Right cardiac atrium (tissue), 5 donors: Measurements from ENCODE around the gene TMEM271. TPM values are rescaled to one million over a fixed set of nuclear protein-coding genes. Genes with fewer than 3 reads are reported as not detected.

Experiments
- ATAC-seq, 2 donors: fragments of 200-7000 bp; cut with Tn5 transposase; one replicate each; pipeline versions ENCODE4 v1.8.0 to v1.9.1; 2020; ENCODE audit warnings: moderate library complexity in 2 of 2, mild to moderate bottlenecking in 1 of 2
- DNase-seq, 3 donors: peaks; one replicate each; pipeline ENCODE4 v3.0.0-alpha.2; 2020
- H3K27ac ChIP-seq: one replicate; pipeline ENCODE4 v1.5.1; 2013; ENCODE audit warnings: mild to moderate bottlenecking, low read length, control low read depth, moderate library complexity
- H3K27me3 ChIP-seq: one replicate; pipeline ENCODE4 v1.6.1; 2013; ENCODE audit not compliant: control insufficient read depth, insufficient read depth
- H3K4me1 ChIP-seq: one replicate; pipeline ENCODE4 v1.6.1; 2013; ENCODE audit warnings: low read length; ENCODE audit not compliant: control insufficient read depth, insufficient read depth
- H3K4me3 ChIP-seq: one replicate; pipeline ENCODE4 v1.5.1; 2013; ENCODE audit warnings: low read length, control low read depth
- H3K9me3 ChIP-seq: one replicate; pipeline ENCODE4 v1.6.1; 2013; ENCODE audit warnings: low read length; ENCODE audit not compliant: control insufficient read depth
- WGBS: extraction: QIAGEN DNeasy Blood & Tissue Kit; methylation state at CpG from one replicate; pipeline ENCODE4 v1.1.7; 2013; 5-methylcytosine and 5-hydroxymethylcytosine counted together
- intact Hi-C, 4 donors: fragments of 100-400 bp; cut with DNase I; formaldehyde crosslinking; loops; one replicate each; pipeline versions ENCODE4 v1.11.0 to v1.14.0; 2022 to 2023
- polyA plus RNA-seq: library from polyadenylated mRNA; stranded (reverse); fragments of 200-250 nt; gene quantifications from one replicate; pipeline ENCODE4 v1.2.3, GENCODE V29; 2013
- total RNA-seq, 4 donors: library from RNA; stranded (reverse); fragmentation: NEBNext Ultra II Directional; extraction: Animal tissue kit (Norgen Biotek cat#: 25700); gene quantifications; one replicate each; pipeline ENCODE4 v1.2.1, GENCODE V29; 2021
- donor health status: healthy with polysubstance abuse.
- donor health status: DM: no; HTN: yes; CAD: no.
- donor health status: DM: no; HTN: no; CAD: no.
- donor health status: DM: no; HTN: yes; CAD: no; lungs with severe emphysema.
- donor health status: DM: yes; HTN: yes; CAD: no.

TMEM271 gene
- total and polyA plus RNA-seq, 5 donors: not detected

DNA sequence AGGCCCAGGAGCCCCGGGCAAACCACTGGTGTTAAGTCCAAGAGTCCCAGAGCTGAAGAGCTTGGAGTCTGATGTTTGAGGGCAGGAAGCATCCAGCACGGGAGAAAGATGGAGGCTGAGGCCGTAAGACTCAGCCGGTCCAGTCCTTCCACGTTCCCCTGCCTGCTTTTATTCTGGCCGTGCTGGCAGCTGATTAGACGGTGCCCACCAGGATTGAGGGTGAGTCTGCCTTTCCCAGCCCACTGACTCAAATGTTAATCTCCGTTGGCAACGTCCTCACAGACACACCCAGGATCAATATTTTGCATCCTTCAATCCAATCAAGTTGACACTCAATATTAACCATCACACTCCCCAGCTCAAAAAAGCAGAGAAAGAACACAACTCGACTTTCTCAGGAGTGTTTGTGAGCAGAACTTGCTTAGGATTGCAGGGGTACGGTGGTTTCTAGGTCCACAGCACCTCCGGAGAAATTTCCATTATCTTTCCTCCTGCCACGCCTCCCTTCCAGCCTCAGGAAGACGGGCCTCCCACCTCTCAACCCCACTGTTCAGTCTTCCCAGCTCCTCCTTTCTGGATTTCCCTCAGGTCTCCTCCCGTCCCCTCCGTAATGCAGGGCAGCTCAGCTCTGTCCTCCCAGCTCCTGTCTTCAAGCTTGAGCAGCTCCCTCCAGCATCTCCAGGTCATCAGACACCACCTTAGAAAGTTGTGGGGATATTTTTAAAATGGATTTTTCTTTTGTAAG, 13.3 kb upstream of the TMEM271 start:
- intact Hi-C loops: no loop called here
- 82% methylated on average over 16 of the region's 16 CpGs for WGBS

DNA sequence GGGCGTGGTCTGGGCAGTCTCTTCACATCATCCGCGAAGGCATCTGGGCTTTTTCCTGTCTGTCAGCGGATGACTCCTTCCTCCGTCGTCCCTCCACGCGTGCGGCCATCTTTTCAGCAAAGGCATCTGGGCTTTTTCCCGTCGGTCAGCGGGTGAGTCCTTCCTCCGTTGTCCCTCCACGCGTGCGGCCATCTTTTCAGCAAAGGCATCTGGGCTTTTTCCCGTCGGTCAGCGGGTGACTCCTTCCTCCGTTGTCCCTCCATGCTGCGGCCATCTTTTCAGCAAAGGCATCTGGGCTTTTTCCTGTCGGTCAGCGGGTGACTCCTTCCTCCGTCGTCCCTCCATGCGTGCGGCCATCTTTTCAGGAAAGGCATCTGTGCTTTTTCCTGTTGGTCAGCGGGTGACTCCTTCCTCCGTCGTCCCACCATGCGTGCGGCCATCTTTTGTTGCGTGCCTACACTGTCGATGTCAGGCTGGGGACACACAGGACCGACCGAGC, 12.3 kb upstream of the TMEM271 start:
- Histone ChIP-seq H3K27me3 (no peaks in the 10 kb centered on the region), H3K27ac (no peak overlapping the region), H3K4me1 (no peaks in the 10 kb centered on the region), H3K9me3 (no peaks in the 10 kb centered on the region), H3K4me3 (no peak overlapping the region)
- intact Hi-C loops: no loop called here
- DNase-seq (no peak), ATAC-seq (no peak)
- WGBS: 85% methylated on average over 36 of the region's 36 CpGs

More for the DNA sequence above, 13.3 kb upstream of the TMEM271 start:
- ATAC-seq: no peak
- Histone ChIP-seq H3K4me1 (no peaks in the 10 kb centered on the region), H3K27ac (no peak overlapping the region), H3K4me3 (no peak overlapping the region), H3K27me3 (no peaks in the 10 kb centered on the region), H3K9me3 (no peaks in the 10 kb centered on the region)
- DNase-seq: no peak

DNA sequence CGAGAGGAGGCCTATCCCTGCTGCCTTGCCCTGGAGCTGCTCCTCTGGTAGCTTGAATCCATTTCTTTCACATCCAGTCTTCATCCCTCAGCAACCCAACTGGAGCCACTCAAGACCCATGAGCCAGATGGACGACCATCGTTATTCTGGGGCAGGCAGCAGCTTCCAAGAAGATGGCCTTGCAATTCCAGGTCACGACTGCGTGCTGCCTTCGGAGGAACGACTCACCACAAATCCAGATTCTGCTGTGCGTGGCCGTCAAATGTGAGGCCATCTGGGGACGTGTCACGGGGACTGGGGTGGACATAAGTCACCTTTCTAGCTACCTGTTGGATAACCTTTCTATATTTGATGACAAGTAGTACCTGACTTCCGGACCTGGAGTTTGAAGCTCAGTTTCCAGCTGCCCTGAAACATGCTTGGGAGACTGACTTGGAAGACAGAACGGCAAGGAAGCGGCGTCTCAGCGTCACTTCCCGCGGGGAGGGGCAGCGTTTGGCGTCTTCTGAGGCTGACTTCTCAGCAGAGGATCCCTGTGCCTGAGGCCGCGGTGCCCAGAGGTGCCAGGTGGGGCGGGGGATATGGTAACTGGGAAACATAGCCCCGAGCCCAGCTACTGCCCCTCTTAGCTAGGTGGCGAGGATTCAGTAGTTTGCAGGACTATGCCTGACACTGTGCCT, 11.7 kb upstream of the TMEM271 start:
- no peaks in the 10 kb centered on the region for H3K4me1 ChIP-seq
- H3K9me3 ChIP-seq: no peaks in the 10 kb centered on the region
- DNase-seq (no peak), ATAC-seq (no peak)
- no peak overlapping the region for H3K27ac ChIP-seq
- intact Hi-C loops: no loop called here
- no peak overlapping the region for H3K4me3 ChIP-seq
- WGBS: 83% methylated on average over 25 of the region's 25 CpGs
- H3K27me3 ChIP-seq: no peaks in the 10 kb centered on the region

DNA sequence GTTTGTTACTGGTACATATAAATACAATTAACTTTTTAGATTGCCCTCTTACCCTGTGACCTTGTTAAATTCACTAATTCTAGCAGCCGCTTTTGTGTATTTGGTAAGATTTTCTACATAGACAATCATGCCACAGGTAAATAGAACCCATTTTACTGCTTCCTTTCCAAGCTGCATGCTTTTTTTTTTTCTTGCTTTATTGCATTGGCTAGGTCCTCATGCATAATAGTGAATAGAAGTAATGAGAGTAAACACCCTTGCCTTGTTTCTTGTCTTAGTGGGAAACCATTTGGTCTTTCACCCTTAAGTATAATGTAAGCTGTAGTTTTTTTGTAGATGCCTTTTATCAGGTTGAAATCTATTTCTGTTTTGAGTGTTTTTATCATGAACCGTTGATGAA, 7.7 kb upstream of the TMEM271 start:
- ATAC-seq: no peak

DNA sequence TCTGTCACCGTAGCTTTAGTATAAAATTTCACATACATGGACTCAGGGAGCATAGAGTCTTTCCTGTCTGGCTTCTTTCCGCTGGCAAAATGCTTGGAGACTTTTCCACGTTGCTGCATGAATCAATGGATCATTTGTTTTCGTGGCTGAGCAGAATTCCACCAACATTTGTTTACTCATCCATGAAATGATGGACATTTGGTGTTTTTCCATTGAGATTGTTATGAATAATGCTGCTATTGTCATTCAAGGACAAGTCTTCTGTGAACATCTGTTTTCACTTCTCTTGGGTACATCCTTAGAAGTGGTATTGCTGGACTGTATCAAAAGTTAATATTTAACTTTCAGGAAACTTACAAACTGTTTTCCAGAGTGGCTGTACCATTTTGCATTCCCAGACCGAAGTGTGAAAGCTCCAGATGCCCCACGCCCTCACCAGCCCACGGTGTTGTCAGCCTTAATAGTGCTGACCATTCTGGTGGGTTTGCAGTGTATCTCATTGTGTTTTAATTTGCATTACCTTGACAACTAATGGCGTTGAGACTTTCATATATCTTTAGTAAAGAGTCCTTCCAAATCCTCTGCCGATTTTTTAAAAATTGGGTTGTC, 5.8 kb upstream of the TMEM271 start:
- DNase-seq (no peak), ATAC-seq (no peak)
- no peaks in the 10 kb centered on the region for H3K4me1 ChIP-seq
- H3K27ac ChIP-seq: no peak overlapping the region
- H3K4me3 ChIP-seq: no peak overlapping the region
- no peaks in the 10 kb centered on the region for H3K9me3 ChIP-seq
- H3K27me3 ChIP-seq: no peaks in the 10 kb centered on the region
- intact Hi-C loops: no loop called here
- 71% methylated on average over 9 of the region's 9 CpGs for WGBS

More for the DNA sequence above, 7.7 kb upstream of the TMEM271 start:
- Histone ChIP-seq H3K4me1 (no peaks in the 10 kb centered on the region), H3K4me3 (no peak overlapping the region), H3K27me3 (no peaks in the 10 kb centered on the region), H3K27ac (no peak overlapping the region), H3K9me3 (no peaks in the 10 kb centered on the region)
- 81% methylated on average over 2 of the region's 2 CpGs for WGBS
- intact Hi-C loops: no loop called here
- no peak for DNase-seq

DNA sequence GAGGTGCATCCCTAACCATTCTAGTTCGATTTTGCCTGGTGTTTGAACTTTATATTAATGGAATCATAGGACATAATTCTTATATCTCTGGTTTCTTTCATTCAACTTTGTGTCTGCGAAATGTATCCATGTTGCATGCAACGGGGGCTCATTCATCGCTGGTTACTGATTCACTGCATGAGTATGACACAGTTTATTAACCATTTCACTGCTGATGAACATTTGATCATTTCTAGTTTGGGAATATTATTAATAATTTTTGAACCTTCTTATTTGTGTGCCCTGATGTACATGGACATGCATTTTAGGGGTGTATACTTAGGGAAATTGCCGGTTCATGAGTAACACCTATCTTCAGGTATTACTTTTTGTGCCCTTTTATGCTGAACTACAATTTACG, 5.1 kb upstream of the TMEM271 start:
- Histone ChIP-seq H3K4me3 (no peak overlapping the region), H3K9me3 (no peaks in the 10 kb centered on the region), H3K4me1 (no peaks in the 10 kb centered on the region), H3K27me3 (no peaks in the 10 kb centered on the region), H3K27ac (no peak overlapping the region)
- no peak for ATAC-seq
- DNase-seq: no peak
- 56% methylated on average over 6 of the region's 6 CpGs for WGBS
- intact Hi-C loops: no loop called here

DNA sequence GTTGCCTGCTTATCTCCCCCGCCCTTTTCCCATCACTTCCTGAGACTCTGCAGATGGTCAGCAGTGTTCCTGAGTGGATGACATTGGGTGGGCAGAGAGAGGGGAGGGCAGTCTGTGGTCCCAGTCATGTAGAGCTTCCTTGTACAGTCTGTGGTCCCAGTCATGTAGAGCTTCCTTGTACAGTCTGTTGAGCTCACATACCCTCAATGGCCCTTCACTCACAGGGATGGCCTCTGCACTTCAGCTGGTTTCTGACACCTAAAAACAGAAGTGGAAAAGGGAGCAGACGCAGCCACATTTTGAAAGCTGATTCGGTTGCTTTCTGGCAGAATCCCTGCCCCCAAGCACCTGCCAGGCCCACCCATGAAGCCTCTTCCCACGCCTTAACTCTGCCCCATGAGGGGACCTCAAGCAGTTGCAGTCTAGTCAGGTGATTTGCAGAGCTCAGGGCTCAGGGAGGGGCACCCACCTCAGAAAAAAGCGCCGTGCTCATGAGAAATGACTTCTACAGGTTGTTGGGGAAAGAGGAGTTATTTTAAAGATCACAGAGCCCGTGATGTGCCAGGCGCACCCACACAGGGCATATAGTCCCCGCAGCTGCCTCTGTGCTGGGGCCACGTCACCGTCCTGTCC, 3.6 kb upstream of the TMEM271 start:
- no peaks in the 10 kb centered on the region for H3K27me3 ChIP-seq
- H3K9me3 ChIP-seq: no peaks in the 10 kb centered on the region
- ATAC-seq (no peak), DNase-seq (no peak)
- H3K4me1 ChIP-seq: peaks cover 2% of the 10 kb centered on the region
- WGBS: 38% methylated on average over 11 of the region's 11 CpGs
- intact Hi-C loops: no loop called here
- no peak overlapping the region for H3K4me3 ChIP-seq
- no peak overlapping the region for H3K27ac ChIP-seq

DNA sequence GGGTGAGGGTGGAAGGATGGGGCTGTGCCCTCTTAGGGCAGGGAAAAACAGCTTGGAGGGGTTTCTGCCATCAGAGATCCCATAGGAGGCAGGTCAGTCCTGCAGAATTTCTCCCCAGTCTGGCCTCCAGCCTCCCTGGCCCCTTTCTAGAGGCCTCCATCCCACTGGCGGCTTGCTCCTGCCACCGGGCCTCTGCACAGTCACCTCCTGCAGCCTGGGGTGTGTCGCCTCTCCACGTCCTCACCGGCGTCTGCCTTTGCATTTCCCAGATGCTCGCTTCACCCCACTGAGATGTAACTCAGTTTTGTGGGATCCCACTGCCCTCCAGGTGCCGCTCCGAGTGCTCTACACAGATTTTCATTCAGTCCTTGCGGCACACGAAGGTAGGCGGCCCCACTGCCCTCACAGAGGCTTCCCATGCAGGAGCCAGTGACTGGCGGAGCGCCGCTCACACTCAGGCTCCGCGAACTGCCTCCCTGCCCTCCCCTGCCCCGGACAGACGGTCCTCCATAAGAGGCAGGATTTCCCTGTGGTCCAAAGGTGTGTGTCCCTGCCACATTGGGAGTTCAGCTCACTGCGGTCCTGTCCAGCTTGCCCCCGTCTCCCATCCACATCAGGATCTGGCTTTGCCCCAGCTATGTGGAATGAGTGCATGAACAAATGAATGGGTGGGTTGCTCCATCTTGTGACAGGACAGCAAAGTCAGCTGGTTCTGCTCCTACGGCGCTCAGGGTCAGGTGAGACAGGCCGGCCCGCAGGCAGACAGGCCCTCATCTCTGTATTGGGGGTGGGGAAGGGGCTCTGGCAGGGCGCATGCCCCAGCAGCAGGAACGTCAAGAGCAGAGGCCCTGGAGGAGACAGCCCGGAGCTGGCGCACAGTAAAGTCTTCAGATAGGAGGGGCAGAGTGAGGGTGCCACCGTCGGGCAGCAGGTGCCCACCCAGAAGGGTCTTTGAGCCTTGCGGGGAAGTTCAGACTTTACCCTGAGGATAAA, 2.7 kb upstream of the TMEM271 start:
- intact Hi-C loops: no loop called here
- DNase-seq (no peak), ATAC-seq (no peak)
- H3K27me3 ChIP-seq: no peaks in the 10 kb centered on the region
- no peak overlapping the region for H3K27ac ChIP-seq
- 19% methylated on average over 32 of the region's 32 CpGs for WGBS
- H3K4me1 ChIP-seq: peaks cover 2% of the 10 kb centered on the region
- no peak overlapping the region for H3K4me3 ChIP-seq
- H3K9me3 ChIP-seq: no peaks in the 10 kb centered on the region

DNA sequence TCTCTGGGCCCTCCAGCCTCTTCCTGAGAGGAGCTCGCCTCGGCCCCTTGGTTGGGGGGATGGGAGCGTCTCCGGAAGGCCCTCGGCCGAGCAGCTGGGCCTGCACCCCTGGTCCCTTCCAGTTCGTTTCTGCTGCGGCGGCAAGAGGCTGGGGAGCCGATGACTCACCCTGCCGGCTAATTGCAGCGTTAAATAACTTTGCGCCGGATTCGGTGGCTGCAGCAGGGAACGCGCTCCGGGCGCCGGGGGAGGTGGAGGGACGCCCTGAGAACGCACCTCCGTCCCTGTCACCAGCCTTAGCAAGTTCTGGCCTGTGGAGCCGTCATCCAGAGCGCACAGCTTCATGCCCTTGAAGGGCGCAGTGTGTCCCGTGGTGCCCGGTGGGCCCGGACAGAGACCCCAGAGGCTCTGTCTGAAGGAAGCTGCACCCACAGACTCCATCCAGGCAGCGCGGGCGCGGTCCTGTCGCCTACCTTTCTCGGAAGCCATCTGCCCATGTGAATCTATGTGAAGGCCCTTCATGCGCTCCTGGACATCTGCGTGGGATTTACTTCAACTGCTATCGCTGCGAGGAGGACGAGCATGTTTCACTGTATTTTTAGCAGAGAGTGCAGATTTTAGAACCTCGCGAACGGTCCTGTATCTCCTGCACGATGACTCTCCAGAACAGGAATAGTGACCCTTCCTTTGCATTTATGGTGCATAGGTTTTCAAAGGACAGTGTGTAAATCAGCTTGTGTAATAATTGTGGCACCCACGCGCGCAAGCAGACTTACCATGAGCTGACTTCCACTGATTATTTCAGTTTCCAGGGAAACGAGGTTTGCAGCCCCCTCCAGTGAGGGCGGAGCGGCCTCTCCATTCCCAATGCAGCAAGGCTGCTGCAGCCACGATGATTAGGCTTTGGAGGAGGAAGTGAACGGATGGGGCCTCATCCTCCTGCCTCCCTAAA, 1.7 kb upstream of the TMEM271 start:
- Histone ChIP-seq H3K4me3 (no peak overlapping the region), H3K4me1 (peaks cover 2% of the 10 kb centered on the region), H3K27me3 (no peaks in the 10 kb centered on the region), H3K27ac (no peak overlapping the region), H3K9me3 (no peaks in the 10 kb centered on the region)
- ATAC-seq (no peak), DNase-seq (no peak)
- intact Hi-C loops: no loop called here
- WGBS: 3% methylated on average over 52 of the region's 52 CpGs
